ENCODE results near the gene TULP4.

The TULP4 gene

GRCh38 chr6:158405321-158405831 is 93.1 kb downstream of the TULP4 start (continued):
- peak; percentile 52; the same call in 1 of the 2 replicates for TF ChIP-seq BCL6B (tag by site-specific recombination; IDR thresholded peaks at IDR 0.05)
- peak; percentile 72; the same call in 1 of the 2 replicates for TF ChIP-seq ZNF394 (tag by site-specific recombination; IDR thresholded peaks at IDR 0.05; ENCODE audit: borderline replicate concordance)
- TF ChIP-seq ZNF398 (tag by site-specific recombination; IDR thresholded peaks at IDR 0.05): peak; percentile 48; the same call in 1 of the 2 replicates

- Histone ChIP-seq H3K36me3 (ENCODE audit: control insufficient read depth in 2 of 2, insufficient read depth in 1 of 2, low read length in 2 of 2) (no peaks in the 10 kb centered on the region), H3K9me3 (ENCODE audit: control insufficient read depth, insufficient read depth, low read depth, low read length) (no peaks in the 10 kb centered on the region), H3K4me3 (ENCODE audit: low read depth, low read length) (no peak overlapping the region), H3K4me1 (ENCODE audit: control insufficient read depth, insufficient read depth, low read length) (peaks cover 8% of the 10 kb centered on the region), H3K27ac (ENCODE audit: extremely low read depth, low read depth, low read length) (no peak overlapping the region; the same call in 1 of the 2 replicates)
- CTCF ChIA-PET: interaction anchor here (1.2 to 1.7 kb wide), 3 partner anchors 11 to 185 kb away, joined by 3 to 6 read pairs (median 3); no protein-coding TSS in a partner anchor
- TF ChIP-seq ZEB2 (tag by site-specific recombination; IDR thresholded peaks at IDR 0.05) (no peak), SETDB1 (IDR thresholded peaks at IDR 0.05; ENCODE audit: insufficient read length, low read length) (peak; percentile 4), ZBTB44 (tag by site-specific recombination; IDR thresholded peaks at IDR 0.05) (no peak), ZSCAN30 (tag by site-specific recombination; IDR thresholded peaks at IDR 0.05) (no peak), SCRT2 (tag by site-specific recombination; IDR thresholded peaks at IDR 0.05) (peak; percentile 61), SCRT1 (tag by site-specific recombination; IDR thresholded peaks at IDR 0.05; ENCODE audit: borderline replicate concordance) (peak; percentile 64; the same call in 1 of the 2 replicates)
- POLR2A ChIA-PET: no interaction called here
These were observed 93.7 kb downstream of the TULP4 start for GRCh38 chr6:158405933-158406332.

GRCh38 chr6:158406736-158407135 is 94.5 kb downstream of the TULP4 start:
- Histone ChIP-seq H3K36me3 (ENCODE audit: control insufficient read depth in 2 of 2, insufficient read depth in 1 of 2, low read length in 2 of 2) (no peaks in the 10 kb centered on the region), H3K4me1 (ENCODE audit: control insufficient read depth, insufficient read depth, low read length) (peaks cover 8% of the 10 kb centered on the region), H3K27ac (ENCODE audit: extremely low read depth, low read depth, low read length) (no peak overlapping the region), H3K4me3 (ENCODE audit: low read depth, low read length) (no peak overlapping the region), H3K9me3 (ENCODE audit: control insufficient read depth, insufficient read depth, low read depth, low read length) (no peaks in the 10 kb centered on the region)
- POLR2A ChIA-PET: no interaction called here
- no peak for TF ChIP-seq ZNF391 (tag by site-specific recombination; IDR thresholded peaks at IDR 0.05; ENCODE audit: borderline replicate concordance, low read depth)
- TF ChIP-seq OSR2 (tag by site-specific recombination; IDR thresholded peaks at IDR 0.05): no peak
- TF ChIP-seq ZNF280C (tag by site-specific recombination; IDR thresholded peaks at IDR 0.05): no peak
- no peak for TF ChIP-seq ZNF324 (tag by site-specific recombination; IDR thresholded peaks at IDR 0.05)
- no peak for TF ChIP-seq PRDM6 (tag by site-specific recombination; IDR thresholded peaks at IDR 0.05)
- TF ChIP-seq ZNF555 (tag by site-specific recombination; conservative IDR thresholded peaks at IDR 0.05): no peak
- TF ChIP-seq ZNF513 (tag by site-specific recombination; IDR thresholded peaks at IDR 0.05): no peak
- CTCF ChIA-PET: interaction anchor here (0.9 to 1.8 kb wide), 4 partner anchors 10 to 185 kb away, joined by 3 to 7 read pairs (median 4); no protein-coding TSS in a partner anchor

All from HEK293 (cell line).